Measurements from ENCODE around the gene TIMM10B.

The TIMM10B gene

GRCh38 chr11:6488342-6488741 lies 7.0 kb downstream of the TIMM10B start:
- no peak for DNase-seq (ENCODE audit: low spot score)
- TF ChIP-seq CTCF (IDR thresholded peaks at IDR 0.05; ENCODE audit: extremely low read depth, missing control alignments): no peak

- no peak for TF ChIP-seq CTCF (IDR thresholded peaks at IDR 0.05; ENCODE audit: extremely low read depth, missing control alignments)
- no peak for DNase-seq (ENCODE audit: low spot score)
These were observed 7.5 kb downstream of the TIMM10B start for GRCh38 chr11:6488821-6489220.

- no peak for DNase-seq (ENCODE audit: low spot score)
- TF ChIP-seq CTCF (IDR thresholded peaks at IDR 0.05; ENCODE audit: extremely low read depth, missing control alignments): no peak
These were observed 8.0 kb downstream of the TIMM10B start for GRCh38 chr11:6489306-6489705.

GRCh38 chr11:6497069-6497839 lies 16.0 kb downstream of the TIMM10B start, which contains the start of gene DNHD1:
Gene DNHD1 (plus strand): TSS chr11:6497280. CDS start chr11:6498216, 936 bp downstream.
- no peak for DNase-seq (ENCODE audit: low spot score)

GRCh38 chr11:6498121-6498520 lies 16.8 kb downstream of the TIMM10B start:
- DNase-seq (ENCODE audit: low spot score): no peak
- no peak for TF ChIP-seq CTCF (IDR thresholded peaks at IDR 0.05; ENCODE audit: extremely low read depth, missing control alignments)

More at GRCh38 chr11:6497069-6497839, 16.0 kb downstream of the TIMM10B start, which contains the start of gene DNHD1:
- no peak for TF ChIP-seq CTCF (IDR thresholded peaks at IDR 0.05; ENCODE audit: extremely low read depth, missing control alignments)

- DNase-seq (ENCODE audit: low spot score): no peak
- TF ChIP-seq CTCF (IDR thresholded peaks at IDR 0.05; ENCODE audit: extremely low read depth, missing control alignments): no peak
These were observed 17.2 kb downstream of the TIMM10B start for GRCh38 chr11:6498544-6498943.

- TF ChIP-seq CTCF (IDR thresholded peaks at IDR 0.05; ENCODE audit: extremely low read depth, missing control alignments): no peak
- DNase-seq (ENCODE audit: low spot score): no peak
These were observed 21.1 kb downstream of the TIMM10B start for GRCh38 chr11:6502382-6502781.
